HL-60 (cell line): ENCODE measurements around the gene FBL.

Source experiments
- DNase-seq, 2 experiments: peaks; one replicate each; pipeline ENCODE4 v3.0.0-alpha.2; 2010 to 2020; ENCODE audit warnings: low read depth in 1 of 2, low spot score in 1 of 2
- H3K27ac ChIP-seq: fragments of 250-450 bp; sonication (Bioruptor Pico); replicated peaks from 2 replicates; pipeline ENCODE4 v1.5.1; 2020; ENCODE audit warnings: mild to moderate bottlenecking, moderate library complexity
- H3K27me3 ChIP-seq: fragments of 250-450 bp; sonication (Bioruptor Pico); 2 replicates; pipeline ENCODE4 v1.5.1; 2021; ENCODE audit warnings: mild to moderate bottlenecking, moderate library complexity; ENCODE audit not compliant: insufficient read depth, poor library complexity, severe bottlenecking
- H3K4me3 ChIP-seq: replicated peaks from 2 replicates; pipeline ENCODE4 v1.5.1; 2011; ENCODE audit warnings: mild to moderate bottlenecking, control low read depth, low read length; ENCODE audit not compliant: insufficient read depth
- CTCF ChIP-seq: IDR thresholded peaks from one replicate; pipeline ENCODE4 v1.5.1; 2011; ENCODE audit warnings: low read length, control low read depth, inconsistent platforms; ENCODE audit not compliant: insufficient read depth
- GABPA ChIP-seq: IDR thresholded peaks from 2 replicates; pipeline ENCODE4 v1.6.1; 2012; ENCODE audit warnings: low read depth
- POLR2AphosphoS5 ChIP-seq: IDR thresholded peaks from 2 replicates; pipeline ENCODE4 v1.6.1; 2012; ENCODE audit warnings: low read depth
- REST ChIP-seq: IDR thresholded peaks from 2 replicates; pipeline ENCODE4 v1.6.1; 2012; ENCODE audit warnings: low read depth; ENCODE audit not compliant: insufficient replicate concordance
- SPI1 ChIP-seq: IDR thresholded peaks from 2 replicates; pipeline ENCODE4 v1.6.1; 2012; ENCODE audit warnings: low read depth, mild to moderate bottlenecking, borderline replicate concordance

Gene FBL

GRCh38 chr19:39873385-39873784 is 27.2 kb upstream of the FBL start:
- H3K27ac ChIP-seq: no peak overlapping the region

GRCh38 chr19:39871886-39872866 is 26.0 kb upstream of the FBL start:
- TF ChIP-seq GABPA (no peak), CTCF (no peak), SPI1 (no peak), POLR2AphosphoS5 (no peak), REST (no peak)
- Histone ChIP-seq H3K27ac (no peak overlapping the region), H3K27me3 (no peaks in the 10 kb centered on the region), H3K4me3 (no peak overlapping the region)
- DNase-seq: no peak

More at GRCh38 chr19:39873385-39873784, 27.2 kb upstream of the FBL start:
- no peak for DNase-seq
- Histone ChIP-seq H3K4me3 (no peak overlapping the region), H3K27me3 (peaks cover 2% of the 10 kb centered on the region)
- TF ChIP-seq CTCF: no peak
- TF ChIP-seq GABPA: no peak
- TF ChIP-seq REST: no peak
- TF ChIP-seq POLR2AphosphoS5: no peak
- TF ChIP-seq SPI1: no peak

GRCh38 chr19:39871362-39871761 is 25.2 kb upstream of the FBL start:
- DNase-seq: no peak
- TF ChIP-seq POLR2AphosphoS5 (no peak), REST (no peak), CTCF (no peak), SPI1 (no peak), GABPA (no peak)
- Histone ChIP-seq H3K27ac (no peak overlapping the region), H3K27me3 (no peaks in the 10 kb centered on the region), H3K4me3 (no peak overlapping the region)
